Progenitor cell of endocrine pancreas (in vitro differentiated cells): ENCODE data around the gene PTPRK. TPM values are rescaled to one million over a fixed set of nuclear protein-coding genes. Genes with fewer than 3 reads are reported as not detected.

Experiments used
- DNase-seq: peaks from one replicate; pipeline ENCODE4 v3.0.0; 2021; ENCODE audit warnings: low spot score; ENCODE audit not compliant: unreplicated experiment
- H3K27ac Mint-ChIP-seq: 2 replicates; pipeline ENCODE4 v1.8.0; 2021; ENCODE audit warnings: mild to moderate bottlenecking, moderate library complexity, mixed read lengths
- H3K27me3 Mint-ChIP-seq: 2 replicates; pipeline ENCODE4 v1.8.0; 2021; ENCODE audit warnings: mixed read lengths
- H3K36me3 Mint-ChIP-seq: 2 replicates; pipeline ENCODE4 v1.8.0; 2022; ENCODE audit warnings: mixed read lengths; ENCODE audit not compliant: insufficient read depth
- H3K4me1 Mint-ChIP-seq: 2 replicates; pipeline ENCODE4 v1.8.0; 2021; ENCODE audit warnings: low read depth, mixed read lengths
- H3K4me3 Mint-ChIP-seq: 2 replicates; pipeline ENCODE4 v1.8.0; 2021; ENCODE audit warnings: low read depth, mild to moderate bottlenecking, moderate library complexity, mixed read lengths
- H3K9me3 Mint-ChIP-seq: 2 replicates; pipeline ENCODE4 v1.8.0; 2021; ENCODE audit warnings: low read depth, mixed read lengths
- CTCF ChIP-seq: fragments of 200-600 bp; sonication (generic); IDR thresholded peaks from one replicate; pipeline ENCODE4 v1.5.0; 2021; ENCODE audit warnings: antibody characterized with exemption, mild to moderate bottlenecking; ENCODE audit not compliant: unreplicated experiment
- total RNA-seq: library from RNA; stranded (reverse); gene quantifications from 2 replicates; pipeline ENCODE4 v1.2.1, GENCODE V29; 2021

Gene PTPRK
- total RNA-seq, 1 donor from 2014 or later, result 86.2 TPM

DNA sequence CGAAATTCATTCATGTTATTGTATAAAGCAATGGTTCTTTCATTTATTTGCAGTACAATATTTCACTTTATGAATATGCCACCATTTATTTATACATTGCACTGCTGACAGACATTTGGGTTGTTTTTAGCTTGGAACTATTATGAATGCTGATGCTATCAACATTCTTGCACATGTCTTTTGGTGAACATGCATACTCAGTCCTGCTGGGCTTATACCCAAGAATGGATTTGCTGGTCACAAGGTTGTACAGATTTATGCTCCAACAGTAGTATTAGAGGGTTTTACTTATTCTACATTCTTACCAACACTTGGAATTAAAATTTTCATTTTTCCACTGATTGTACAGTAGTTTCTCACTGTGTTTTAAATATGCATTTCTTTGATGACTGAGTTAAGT lies 126.2 kb downstream of the PTPRK start:
- TF ChIP-seq CTCF, result no peak
- H3K27me3 Mint-ChIP-seq, result no peaks in the 10 kb centered on the region
- no peak overlapping the region for H3K27ac Mint-ChIP-seq
- H3K36me3 Mint-ChIP-seq, result peaks cover 12% of the 10 kb centered on the region
- no peak for DNase-seq
- H3K4me1 Mint-ChIP-seq, result peaks cover 8% of the 10 kb centered on the region
- no peak overlapping the region for H3K4me3 Mint-ChIP-seq
- peaks cover 3% of the 10 kb centered on the region for H3K9me3 Mint-ChIP-seq

DNA sequence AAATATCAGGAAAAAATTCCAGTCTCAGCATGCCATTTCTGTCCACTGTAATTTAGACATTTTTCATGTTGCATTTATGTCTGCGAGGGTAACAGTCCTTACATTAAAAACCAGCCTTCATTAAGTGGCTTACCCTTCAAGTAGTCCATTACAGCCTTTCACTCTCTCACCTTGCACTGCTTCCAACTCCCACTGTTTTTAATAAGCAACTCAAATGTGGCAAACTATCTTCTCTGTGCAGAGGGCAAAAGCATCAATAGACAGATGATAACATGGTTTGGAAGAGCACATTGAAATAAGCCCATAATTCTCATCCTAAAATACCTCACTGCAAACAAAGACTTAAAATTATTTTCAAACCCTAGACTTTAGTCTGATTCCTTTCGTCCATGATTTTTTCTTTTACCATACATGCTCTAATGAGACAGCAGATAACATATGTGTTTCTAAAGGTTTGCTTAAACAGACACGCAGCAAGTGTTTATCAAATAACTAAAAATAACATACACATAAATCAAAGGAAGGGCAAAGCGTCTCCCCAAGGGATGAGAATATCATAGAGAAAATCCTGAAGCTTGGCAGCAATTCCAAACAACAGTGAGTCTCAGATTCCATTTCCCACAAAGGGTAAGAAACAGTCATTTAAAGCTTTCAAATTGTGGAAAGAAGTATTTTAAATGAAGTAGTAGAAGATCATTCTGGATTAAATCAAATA lies 130.4 kb downstream of the PTPRK start:
- Mint-ChIP-seq H3K4me3 (no peak overlapping the region), H3K36me3 (peaks cover 1% of the 10 kb centered on the region), H3K4me1 (peaks cover 6% of the 10 kb centered on the region), H3K27ac (no peak overlapping the region), H3K9me3 (no peaks in the 10 kb centered on the region), H3K27me3 (no peaks in the 10 kb centered on the region)
- TF ChIP-seq CTCF, result no peak
- DNase-seq, result no peak

DNA sequence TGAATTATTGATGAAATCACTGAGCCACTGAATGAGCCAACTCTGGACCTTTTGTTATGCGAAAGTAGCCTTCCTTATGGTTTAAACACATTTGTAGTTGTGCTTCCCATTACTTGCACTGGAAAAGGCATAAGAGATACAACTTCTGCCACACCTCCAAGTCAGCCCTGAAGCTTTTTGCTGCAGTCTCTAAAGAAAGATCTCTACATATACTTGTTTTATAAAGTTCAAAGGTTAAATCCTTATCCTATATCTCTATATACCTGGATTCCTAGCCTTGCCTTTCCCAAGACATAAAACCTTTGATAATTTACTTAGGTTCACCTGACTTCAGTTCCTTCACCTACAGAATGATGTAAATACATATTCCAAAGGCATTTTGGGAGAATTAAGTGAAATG lies 132.0 kb downstream of the PTPRK start:
- no peak for TF ChIP-seq CTCF
- Mint-ChIP-seq H3K4me1 (peaks cover 6% of the 10 kb centered on the region), H3K27me3 (no peaks in the 10 kb centered on the region), H3K27ac (no peak overlapping the region), H3K36me3 (peaks cover 1% of the 10 kb centered on the region), H3K9me3 (no peaks in the 10 kb centered on the region), H3K4me3 (no peak overlapping the region)
- DNase-seq, result no peak

GRCh38 chr6:128380891-128381290 lies 139.5 kb downstream of the PTPRK start:
- TF ChIP-seq CTCF, result no peak
- Mint-ChIP-seq H3K27ac (no peak overlapping the region), H3K36me3 (peaks cover 23% of the 10 kb centered on the region), H3K9me3 (peaks cover 18% of the 10 kb centered on the region), H3K4me3 (no peak overlapping the region), H3K27me3 (no peaks in the 10 kb centered on the region), H3K4me1 (no peaks in the 10 kb centered on the region)
- no peak for DNase-seq

DNA sequence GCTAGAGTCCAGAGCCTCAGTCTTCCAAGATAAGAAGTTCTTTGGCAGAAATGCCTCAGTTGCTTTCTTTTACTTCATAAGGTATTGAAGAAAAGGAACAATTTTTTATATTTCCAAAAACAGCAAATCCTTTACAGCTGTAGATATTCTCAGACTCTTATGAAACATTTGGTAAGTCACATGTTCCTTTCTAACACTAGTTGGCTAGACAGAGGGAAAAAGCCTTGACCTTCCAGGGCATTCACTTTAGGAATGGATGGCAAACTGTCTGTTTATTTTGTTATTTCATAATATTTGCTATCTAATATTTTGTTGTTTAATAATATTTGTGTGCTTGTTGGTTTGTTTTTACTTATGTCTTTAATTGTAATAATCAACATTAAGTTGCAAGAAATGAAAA lies 140.8 kb downstream of the PTPRK start:
- Mint-ChIP-seq H3K9me3 (peaks cover 30% of the 10 kb centered on the region), H3K27me3 (no peaks in the 10 kb centered on the region), H3K36me3 (peaks cover 35% of the 10 kb centered on the region), H3K27ac (no peak overlapping the region), H3K4me3 (no peak overlapping the region), H3K4me1 (no peaks in the 10 kb centered on the region)
- DNase-seq, result no peak
- no peak for TF ChIP-seq CTCF
